K562 (cell line): Measurements from ENCODE around the gene REXO2. TPM values are rescaled to one million over a fixed set of nuclear protein-coding genes. Genes with fewer than 3 reads are reported as not detected.

Experiments
- ATAC-seq: fragments of 200-7000 bp; cut with Tn5 transposase; 3 replicates; pipeline ENCODE4 v1.9.1; 2020; ENCODE audit warnings: moderate library complexity
- BruUV-seq: library from RNA; stranded (reverse); fragments of 400-500 nt; replicated peaks from 2 replicates; lab custom pipeline; 2021; lab: Mats Ljungman, UMichigan
- CTCF ChIA-PET: fragments of 300-600 bp; formaldehyde crosslinking; extraction: SDS; loops from one replicate; lab custom pipeline; 2021; ENCODE audit warnings: low intra/inter-chr PET ratio; lab: Yijun Ruan, JAX
- POLR2A ChIA-PET: fragments of 300-600, 350-650 bp; sonication (Branson Sonifier 250); formaldehyde crosslinking; extraction: SDS; loops from one replicate; lab custom pipeline; 2021; ENCODE audit warnings: antibody characterized with exemption, inconsistent platforms; lab: Yijun Ruan, JAX
- DNase-seq, 4 experiments: peaks; one replicate each; pipeline versions ENCODE4 v3.0.0 to v3.0.0-alpha.2; 2011 to 2018; ENCODE audit warnings: low spot score in 3 of 4, mixed read lengths in 3 of 4; ENCODE audit errors: extremely low read depth in 1 of 4
- FAIRE-seq: peaks from 2 replicates; lab custom pipeline; 2011; peaks lifted over from hg19 to GRCh38; lab: Jason Lieb, UNC
- H2AFZ ChIP-seq: 2 replicates; pipeline ENCODE4 v1.6.0; 2011; ENCODE audit warnings: low read depth, low read length, control low read depth, inconsistent platforms
- H3K27ac ChIP-seq: fragments of 200-600 bp; 3 replicates; pipeline ENCODE4 v1.8.0; 2011; ENCODE audit warnings: low read depth, mild to moderate bottlenecking, control low read depth, inconsistent platforms, low read length, moderate library complexity, mixed read lengths; ENCODE audit errors: extremely low read depth
- H3K27me3 ChIP-seq, 2 experiments: fragments of 300-600 bp in 1 of 2; 2 replicates in 1 of 2; 3 replicates in 1 of 2; pipeline versions ENCODE4 v1.6.0 to v1.8.0; 2011; ENCODE audit warnings: inconsistent platforms in 2 of 2, low read length in 2 of 2, mild to moderate bottlenecking in 1 of 2, mixed read lengths in 1 of 2, moderate library complexity in 1 of 2; ENCODE audit not compliant: control insufficient read depth in 2 of 2, insufficient read depth in 2 of 2
- H3K36me3 ChIP-seq: fragments of 300-600 bp; 3 replicates; pipeline ENCODE4 v1.8.0; 2011; ENCODE audit warnings: mild to moderate bottlenecking, low read length, inconsistent platforms; ENCODE audit not compliant: control insufficient read depth, insufficient read depth
- H3K4me1 ChIP-seq, 2 experiments: fragments of 200-600 bp in 1 of 2; replicated peaks in 1 of 2; 2 replicates in 1 of 2; 3 replicates in 1 of 2; pipeline versions ENCODE4 v1.5.1 to v1.8.0; 2011; ENCODE audit warnings: inconsistent platforms in 2 of 2, low read length in 2 of 2, mild to moderate bottlenecking in 1 of 2, mixed read lengths in 1 of 2, moderate library complexity in 1 of 2; ENCODE audit not compliant: control insufficient read depth in 2 of 2, insufficient read depth in 2 of 2
- H3K4me2 ChIP-seq: 2 replicates; pipeline ENCODE4 v1.6.1; 2011; ENCODE audit warnings: low read length, control low read depth, inconsistent platforms, mixed read lengths; ENCODE audit not compliant: insufficient read depth
- H3K4me3 ChIP-seq: fragments of 200-600 bp; sonication (generic), shearing (Covaris generic); 2 replicates; pipeline ENCODE4 v1.5.1; 2016; ENCODE audit warnings: control low read depth, inconsistent platforms
- H3K79me2 ChIP-seq: fragments of 200-600 bp; 3 replicates; pipeline ENCODE4 v1.8.0; 2011; ENCODE audit warnings: low read length, inconsistent platforms; ENCODE audit not compliant: control insufficient read depth, insufficient read depth
- H3K9ac ChIP-seq, 2 experiments: 2 replicates each; pipeline versions ENCODE4 v1.6.0 to v1.6.1; 2011; ENCODE audit warnings: low read depth in 2 of 2, low read length in 2 of 2, control low read depth in 1 of 2, inconsistent platforms in 1 of 2, mild to moderate bottlenecking in 1 of 2, mixed read lengths in 1 of 2; ENCODE audit not compliant: insufficient read depth in 1 of 2
- H3K9me1 ChIP-seq: one replicate; pipeline ENCODE4 v1.6.0; 2011; ENCODE audit warnings: inconsistent platforms, mild to moderate bottlenecking, low read length, moderate library complexity; ENCODE audit not compliant: control insufficient read depth, insufficient read depth
- H3K9me3 ChIP-seq: replicated peaks from 2 replicates; pipeline ENCODE4 v1.5.1; 2011; ENCODE audit warnings: low read depth, low read length, inconsistent platforms; ENCODE audit not compliant: control insufficient read depth, insufficient read depth
- H4K20me1 ChIP-seq: replicated peaks from 2 replicates; pipeline ENCODE4 v1.6.1; 2011; ENCODE audit warnings: low read length, inconsistent platforms, mixed read lengths; ENCODE audit not compliant: control insufficient read depth, insufficient read depth
- ATF7 ChIP-seq: fragments of 450-650 bp; IDR thresholded peaks from 2 replicates; pipeline ENCODE4 v1.7.1; 2014; ENCODE audit warnings: mild to moderate bottlenecking, moderate library complexity
- C11orf30 ChIP-seq: fragments of 450-650 bp; IDR thresholded peaks from 2 replicates; pipeline ENCODE4 v1.6.1; 2016; ENCODE audit warnings: low read depth, mild to moderate bottlenecking
- CBX1 ChIP-seq: sonication (generic); IDR thresholded peaks from 2 replicates; pipeline ENCODE4 v1.6.1; 2016; ENCODE audit warnings: antibody characterized with exemption, low read depth, mild to moderate bottlenecking
- CEBPG ChIP-seq, 3 experiments: fragments of 200-800 bp in 1 of 3; sonication (Bioruptor generic) in 1 of 3; sonication (generic) in 1 of 3; formaldehyde crosslinking in 1 of 3; IDR thresholded peaks in 2 of 3; conservative IDR thresholded peaks in 1 of 3; 2 replicates each; pipeline versions ENCODE4 v1.6.1 to v1.8.0; 2016 to 2022; ENCODE audit warnings: missing compliant biosample characterization in 2 of 3, missing genetic modification characterization in 2 of 3, mild to moderate bottlenecking in 1 of 3, missing genetic modification reagents in 1 of 3
- EP400 ChIP-seq: fragments of 450-650 bp; IDR thresholded peaks from 2 replicates; pipeline ENCODE4 v1.6.1; 2017; ENCODE audit warnings: antibody characterized with exemption, mild to moderate bottlenecking, moderate library complexity
- MEIS2 ChIP-seq: fragments of 450-650 bp; IDR thresholded peaks from 2 replicates; pipeline ENCODE4 v1.6.1; 2014; ENCODE audit warnings: mild to moderate bottlenecking; ENCODE audit not compliant: partially characterized antibody
- PHB2 ChIP-seq: fragments of 450-650 bp; IDR thresholded peaks from 2 replicates; pipeline ENCODE4 v1.6.1; 2017; ENCODE audit warnings: low read depth
- PHTF2 ChIP-seq: fragments of 250-450 bp; sonication (Bioruptor Pico); IDR thresholded peaks from 2 replicates; pipeline ENCODE4 v1.5.0; 2021; ENCODE audit warnings: mild to moderate bottlenecking
- POLR2G ChIP-seq: fragments of 200-400 bp; formaldehyde crosslinking; IDR thresholded peaks from 2 replicates; pipeline ENCODE4 v1.6.1; 2017; ENCODE audit warnings: low read depth, mild to moderate bottlenecking, antibody characterized with exemption, low read length, moderate library complexity
- SRSF7 ChIP-seq: fragments of 200-400 bp; formaldehyde crosslinking; optimal IDR thresholded peaks from 2 replicates; pipeline ENCODE3; 2017; ENCODE audit warnings: mild to moderate bottlenecking, low read depth, low read length
- ZNF24 ChIP-seq: fragments of 450-650 bp; IDR thresholded peaks from 2 replicates; pipeline ENCODE4 v1.6.1; 2016
- ZNF77 ChIP-seq: fragments of 250-450 bp; sonication (Bioruptor Pico); IDR thresholded peaks from 2 replicates; pipeline ENCODE4 v1.5.0; 2020
- WGBS: fragments of 100-300 bp; shearing (Covaris generic); methylation state at CpG from one replicate; pipeline ENCODE4 v1.1.6; 2016; ENCODE audit warnings: low coverage, mixed read lengths; ENCODE audit not compliant: insufficient coverage; ENCODE audit errors: missing lambda C conversion rate; 5-methylcytosine and 5-hydroxymethylcytosine counted together
- in situ Hi-C: fragments of 300-500 bp; cut with MboI; formaldehyde crosslinking; loops from 4 replicates; pipeline ENCODE4 v1.15.0; 2018; ENCODE audit warnings: inconsistent platforms, mixed read lengths
- intact Hi-C: fragments of 100-400 bp; cut with micrococcal nuclease; formaldehyde crosslinking; loops from 2 replicates; pipeline ENCODE4 v1.14.2; 2022
- polyA plus RNA-seq, 8 experiments: library from polyadenylated mRNA; depleted of rRNA in 4 of 8; stranded (reverse) in 5 of 8; unstranded in 3 of 8; fragments of >200 nt; fragmentation: Nextera tagmentation in 2 of 8; fragmentation: Illumina TruSeq in 1 of 8; extraction: Ambion mirVana in 2 of 8; extraction: Trizol in 1 of 8; gene quantifications; 2 replicates each; pipeline versions ENCODE4 v1.2.1 to v1.2.3, GENCODE V29; 2011 to 2014; ENCODE audit warnings: inconsistent platforms in 1 of 8, missing spikeins in 1 of 8
- total RNA-seq, 7 experiments: library from RNA; depleted of rRNA in 6 of 7; stranded (reverse); fragments of >200 nt in 6 of 7; fragmentation: Illumina TruSeq in 2 of 7; extraction: Trizol in 2 of 7; gene quantifications; 2 replicates each; pipeline versions ENCODE4 v1.2.1 to v1.2.3, GENCODE V29; 2011 to 2021; ENCODE audit warnings: low replicate concordance in 1 of 7
- TF ChIP-seq, protein P1 (sequence below), 2 experiments: fragments of 450-650 bp in 1 of 2; sonication (generic) in 1 of 2; formaldehyde crosslinking in 1 of 2; IDR thresholded peaks in 1 of 2; conservative IDR thresholded peaks in 1 of 2; 2 replicates each; pipeline versions ENCODE4 v1.6.1 to v1.8.1; 2016 to 2023; ENCODE audit warnings: mild to moderate bottlenecking in 2 of 2, moderate library complexity in 2 of 2, inconsistent platforms in 1 of 2, missing genetic modification reagents in 1 of 2
- TF ChIP-seq, protein P2 (sequence below): fragments of 250-450 bp; sonication (Bioruptor Pico); IDR thresholded peaks from 2 replicates; pipeline ENCODE4 v1.5.0; 2020; ENCODE audit warnings: mild to moderate bottlenecking, borderline replicate concordance
- TF ChIP-seq, protein P3 (sequence below): fragments of 450-650 bp; IDR thresholded peaks from one replicate; pipeline ENCODE4 v1.6.1; 2018; ENCODE audit warnings: mild to moderate bottlenecking, moderate library complexity; ENCODE audit not compliant: partially characterized antibody
- TF ChIP-seq, protein P4 (sequence below): fragments of 250-450 bp; sonication (Bioruptor Pico); IDR thresholded peaks from 2 replicates; pipeline ENCODE4 v1.6.1; 2021; ENCODE audit warnings: mild to moderate bottlenecking

REXO2 gene
- total and polyA plus RNA-seq, 9 of the 15 experiments (the other 6 are each of a cell fraction or from before 2014, with no cell fraction given), result 143 to 370 (median 193) TPM

DNA sequence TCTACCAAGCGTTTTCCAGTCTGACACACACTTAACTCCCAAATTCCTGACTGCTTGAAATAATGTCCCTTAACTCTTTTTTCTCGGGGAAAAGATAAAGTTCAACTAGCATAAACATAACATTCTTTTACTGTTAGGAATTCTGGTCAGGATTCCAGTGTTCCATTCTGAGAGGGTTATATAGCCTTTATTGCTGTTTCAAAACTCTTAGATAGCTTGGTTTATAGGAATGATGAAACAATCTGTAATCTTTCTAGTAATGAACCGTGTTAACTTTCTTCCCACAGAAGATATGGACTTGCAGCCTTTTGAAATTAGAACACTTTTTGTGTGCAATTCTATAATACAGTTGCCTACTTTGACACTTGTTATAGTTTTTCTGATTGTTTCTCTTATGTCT lies 8.6 kb downstream of the REXO2 start (continued):
- TF ChIP-seq, protein P1, sequence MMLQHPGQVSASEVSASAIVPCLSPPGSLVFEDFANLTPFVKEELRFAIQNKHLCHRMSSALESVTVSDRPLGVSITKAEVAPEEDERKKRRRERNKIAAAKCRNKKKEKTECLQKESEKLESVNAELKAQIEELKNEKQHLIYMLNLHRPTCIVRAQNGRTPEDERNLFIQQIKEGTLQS (IDR thresholded peaks at IDR 0.05), result peak; percentile 76; the same call in 1 of the 2 replicates
- TF ChIP-seq, protein P1 (CRISPR knock-in tag; conservative IDR thresholded peaks at IDR 0.05), result no peak
- TF ChIP-seq C11orf30 (no peak), EP400 (peak; percentile 45; the same call in 1 of the 2 replicates)
- TF ChIP-seq, protein P2, sequence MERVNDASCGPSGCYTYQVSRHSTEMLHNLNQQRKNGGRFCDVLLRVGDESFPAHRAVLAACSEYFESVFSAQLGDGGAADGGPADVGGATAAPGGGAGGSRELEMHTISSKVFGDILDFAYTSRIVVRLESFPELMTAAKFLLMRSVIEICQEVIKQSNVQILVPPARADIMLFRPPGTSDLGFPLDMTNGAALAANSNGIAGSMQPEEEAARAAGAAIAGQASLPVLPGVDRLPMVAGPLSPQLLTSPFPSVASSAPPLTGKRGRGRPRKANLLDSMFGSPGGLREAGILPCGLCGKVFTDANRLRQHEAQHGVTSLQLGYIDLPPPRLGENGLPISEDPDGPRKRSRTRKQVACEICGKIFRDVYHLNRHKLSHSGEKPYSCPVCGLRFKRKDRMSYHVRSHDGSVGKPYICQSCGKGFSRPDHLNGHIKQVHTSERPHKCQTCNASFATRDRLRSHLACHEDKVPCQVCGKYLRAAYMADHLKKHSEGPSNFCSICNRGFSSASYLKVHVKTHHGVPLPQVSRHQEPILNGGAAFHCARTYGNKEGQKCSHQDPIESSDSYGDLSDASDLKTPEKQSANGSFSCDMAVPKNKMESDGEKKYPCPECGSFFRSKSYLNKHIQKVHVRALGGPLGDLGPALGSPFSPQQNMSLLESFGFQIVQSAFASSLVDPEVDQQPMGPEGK, result 0 out of 2 replicates have a peak, but pooled peaks have one; percentile 38

DNA sequence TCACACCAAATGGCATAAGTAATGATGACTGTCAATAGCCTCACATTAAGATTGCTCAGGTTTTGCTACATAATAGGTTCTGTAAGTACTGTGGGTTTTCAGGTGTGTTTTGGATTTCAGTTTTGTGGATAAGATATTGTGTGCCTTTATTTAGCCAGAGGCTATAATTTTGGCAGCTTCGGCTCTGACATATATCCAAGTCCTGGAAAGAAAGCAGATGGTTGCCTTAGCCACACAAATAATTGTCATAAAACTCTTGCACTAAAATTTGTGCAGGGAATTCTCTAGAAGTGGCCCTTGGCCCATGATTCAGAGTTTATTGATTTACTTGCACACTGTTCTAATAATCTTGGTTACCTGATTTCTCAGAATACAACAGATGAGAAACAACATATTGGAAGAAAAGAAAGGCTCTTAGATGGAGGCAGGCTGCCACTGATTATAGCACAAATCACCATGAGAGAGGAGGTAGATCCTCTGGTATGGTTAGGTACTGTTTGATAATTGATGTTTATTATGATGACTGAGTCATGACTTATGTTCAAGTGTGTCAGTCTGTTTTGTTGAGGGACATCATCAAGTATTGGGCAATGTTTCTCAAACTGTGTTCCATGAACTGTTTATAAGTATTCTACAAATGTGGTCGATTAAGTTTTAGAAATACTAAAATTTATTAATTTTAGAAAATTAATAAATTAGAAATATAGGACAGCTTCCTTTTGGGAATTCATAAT lies 9.6 kb downstream of the REXO2 start:
- H3K4me1 ChIP-seq, result peaks cover 0 to 9% of the 10 kb centered on the region in 2 experiments; a peak in 3 of 5 replicates
- H2AFZ ChIP-seq, result no peak overlapping the region
- ChIA-PET CTCF (no interaction called here), POLR2A (no interaction called here)
- H3K27ac ChIP-seq, result no peak overlapping the region
- no peaks in the 10 kb centered on the region for H3K9me1 ChIP-seq
- no peaks in the 10 kb centered on the region for H3K27me3 ChIP-seq
- intact Hi-C loops (no loop called here), in situ Hi-C loops (no loop called here)
- ATAC-seq (no peak), FAIRE-seq (no peak), DNase-seq (no peak)
- WGBS, result 89% methylated on average over 2 of the region's 2 CpGs
- no peak overlapping the region for H3K9ac ChIP-seq
- no peaks in the 10 kb centered on the region for H3K9me3 ChIP-seq
- no TSS peak for BruUV-seq
- peaks cover 93% of the 10 kb centered on the region for H3K36me3 ChIP-seq
- H3K4me3 ChIP-seq, result no peak overlapping the region
- H3K4me2 ChIP-seq, result no peak overlapping the region
- peaks cover 47% of the 10 kb centered on the region for H3K79me2 ChIP-seq
- H4K20me1 ChIP-seq, result no peaks in the 10 kb centered on the region
- TF ChIP-seq CEBPG (CRISPR knock-in tag; IDR thresholded peaks at IDR 0.05) (no peak), CEBPG (tag; conservative IDR thresholded peaks at IDR 0.05 in 1 of 2, IDR thresholded peaks at IDR 0.05 in 1 of 2) (peak; percentile 71 to 85), POLR2G (no peak), ATF7 (no peak), MEIS2 (no peak), ZNF77 (CRISPR knock-in tag) (no peak), PHB2 (no peak), SRSF7 (no peak), ZNF24 (no peak), PHTF2 (CRISPR knock-in tag) (no peak), CBX1 (no peak)
- TF ChIP-seq, protein P3, sequence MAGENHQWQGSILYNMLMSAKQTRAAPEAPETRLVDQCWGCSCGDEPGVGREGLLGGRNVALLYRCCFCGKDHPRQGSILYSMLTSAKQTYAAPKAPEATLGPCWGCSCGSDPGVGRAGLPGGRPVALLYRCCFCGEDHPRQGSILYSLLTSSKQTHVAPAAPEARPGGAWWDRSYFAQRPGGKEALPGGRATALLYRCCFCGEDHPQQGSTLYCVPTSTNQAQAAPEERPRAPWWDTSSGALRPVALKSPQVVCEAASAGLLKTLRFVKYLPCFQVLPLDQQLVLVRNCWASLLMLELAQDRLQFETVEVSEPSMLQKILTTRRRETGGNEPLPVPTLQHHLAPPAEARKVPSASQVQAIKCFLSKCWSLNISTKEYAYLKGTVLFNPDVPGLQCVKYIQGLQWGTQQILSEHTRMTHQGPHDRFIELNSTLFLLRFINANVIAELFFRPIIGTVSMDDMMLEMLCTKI, result no peak
- TF ChIP-seq, protein P4, sequence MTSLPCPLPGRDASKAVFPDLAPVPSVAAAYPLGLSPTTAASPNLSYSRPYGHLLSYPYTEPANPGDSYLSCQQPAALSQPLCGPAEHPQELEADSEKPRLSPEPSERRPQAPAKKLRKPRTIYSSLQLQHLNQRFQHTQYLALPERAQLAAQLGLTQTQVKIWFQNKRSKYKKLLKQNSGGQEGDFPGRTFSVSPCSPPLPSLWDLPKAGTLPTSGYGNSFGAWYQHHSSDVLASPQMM, result no peak
